Endodermal cell (in vitro differentiated cells): ENCODE results near the gene TBC1D4. TPM values are rescaled to one million over a fixed set of nuclear protein-coding genes. Genes with fewer than 3 reads are reported as not detected.
"Not testable (repeated sequence)": the region's sequence is repeated elsewhere in the genome, so short reads cannot be mapped to it uniquely, and the experiment has no call there.

Source experiments
- DNase-seq: peaks from one replicate; pipeline ENCODE4 v3.0.0-alpha.2; 2017
- H3K27ac ChIP-seq: 2 replicates; pipeline ENCODE4 v1.5.1; 2013; ENCODE audit warnings: mild to moderate bottlenecking, low read depth, low read length, moderate library complexity
- H3K27me3 ChIP-seq: 2 replicates; pipeline ENCODE4 v1.6.1; 2013; ENCODE audit warnings: mild to moderate bottlenecking, low read length, moderate library complexity; ENCODE audit not compliant: insufficient read depth, control insufficient read depth, poor library complexity, severe bottlenecking
- H3K36me3 ChIP-seq: 2 replicates; pipeline ENCODE4 v1.7.0; 2013; ENCODE audit warnings: mild to moderate bottlenecking, low read length, moderate library complexity; ENCODE audit not compliant: control insufficient read depth, insufficient read depth
- H3K4me1 ChIP-seq: one replicate; pipeline ENCODE4 v1.7.0; 2013; ENCODE audit warnings: low read length; ENCODE audit not compliant: control insufficient read depth, insufficient read depth
- H3K4me3 ChIP-seq: 2 replicates; pipeline ENCODE4 v1.5.1; 2013; ENCODE audit warnings: mild to moderate bottlenecking, low read length, moderate library complexity
- H3K9ac ChIP-seq: 2 replicates; pipeline ENCODE4 v1.6.1; 2013; ENCODE audit warnings: mild to moderate bottlenecking, low read length, moderate library complexity; ENCODE audit not compliant: poor library complexity, severe bottlenecking; ENCODE audit errors: extremely low read depth
- H3K9me3 ChIP-seq: 2 replicates; pipeline ENCODE4 v1.6.1; 2013; ENCODE audit warnings: mild to moderate bottlenecking, low read length, moderate library complexity; ENCODE audit not compliant: control insufficient read depth
- H3K27ac Mint-ChIP-seq: 2 replicates; pipeline ENCODE4 v1.8.0; 2020; ENCODE audit warnings: mixed read lengths
- H3K27me3 Mint-ChIP-seq: 2 replicates; pipeline ENCODE4 v1.8.0; 2021; ENCODE audit warnings: mild to moderate bottlenecking, mixed read lengths; ENCODE audit not compliant: insufficient read depth
- H3K36me3 Mint-ChIP-seq: 2 replicates; pipeline ENCODE4 v1.8.0; 2020; ENCODE audit warnings: low read depth, mixed read lengths
- H3K4me1 Mint-ChIP-seq: 2 replicates; pipeline ENCODE4 v1.8.0; 2020; ENCODE audit warnings: mixed read lengths
- H3K4me3 Mint-ChIP-seq: 2 replicates; pipeline ENCODE4 v1.8.0; 2020; ENCODE audit warnings: mild to moderate bottlenecking, moderate library complexity, mixed read lengths
- H3K9me3 Mint-ChIP-seq: 2 replicates; pipeline ENCODE4 v1.8.0; 2020; ENCODE audit warnings: mild to moderate bottlenecking, mixed read lengths
- CTCF ChIP-seq: fragments of 200-600 bp; sonication (generic); conservative IDR thresholded peaks from 2 replicates; pipeline ENCODE4 v1.5.0; 2021; ENCODE audit warnings: antibody characterized with exemption, mild to moderate bottlenecking
- WGBS, 2 experiments: methylation state at CpG; one replicate each; pipeline versions ENCODE4 v1.1.5 to v1.1.7; 2013; ENCODE audit warnings: missing lambda C conversion rate in 2 of 2, mixed read lengths in 1 of 2; ENCODE audit not compliant: insufficient coverage in 1 of 2, insufficient read length in 1 of 2; 5-methylcytosine and 5-hydroxymethylcytosine counted together
- total RNA-seq, 2 donors: library from RNA; stranded (reverse); fragmentation: NEBNext Ultra II Directional in 1 of 2; extraction: Animal tissue kit (Norgen Biotek cat#: 25700) in 1 of 2; gene quantifications; 2 replicates in 1 of 2; 3 replicates in 1 of 2; pipeline ENCODE4 v1.2.1, GENCODE V29; 2021

The TBC1D4 gene
- total RNA-seq, 2 donors from 2014 or later: 3.2 to 4.7 TPM

- no peak for DNase-seq
- H3K9me3 ChIP-seq: no peaks in the 10 kb centered on the region
- H3K27ac ChIP-seq: peak overlapping the region; percentile 72
- no peaks in the 10 kb centered on the region for H3K36me3 ChIP-seq
- H3K27me3 Mint-ChIP-seq: no peaks in the 10 kb centered on the region
- H3K4me1 Mint-ChIP-seq: peaks cover 14% of the 10 kb centered on the region
- H3K27ac Mint-ChIP-seq: no peak overlapping the region
- no peak overlapping the region for H3K4me3 Mint-ChIP-seq
- no peak for TF ChIP-seq CTCF
- 84 to 92% methylated on average over 1 to 2 of the region's 3 CpGs for WGBS, 2 experiments
- no peak overlapping the region for H3K4me3 ChIP-seq
- H3K36me3 Mint-ChIP-seq: no peaks in the 10 kb centered on the region
- no peaks in the 10 kb centered on the region for H3K9me3 Mint-ChIP-seq
- no peaks in the 10 kb centered on the region for H3K4me1 ChIP-seq
- H3K9ac ChIP-seq: no peak overlapping the region
- no peaks in the 10 kb centered on the region for H3K27me3 ChIP-seq
Observed at GRCh38 chr13:75352641-75353327, 129.2 kb downstream of the TBC1D4 start.

GRCh38 chr13:75351538-75351937, 130.4 kb downstream of the TBC1D4 start:
- H3K4me3 ChIP-seq, H3K4me3 Mint-ChIP-seq, H3K27me3 ChIP-seq, H3K36me3 ChIP-seq, H3K9me3 ChIP-seq, H3K4me1 ChIP-seq, H3K27ac ChIP-seq, H3K27ac Mint-ChIP-seq, H3K27me3 Mint-ChIP-seq, DNase-seq, H3K9ac ChIP-seq, H3K9me3 Mint-ChIP-seq, H3K36me3 Mint-ChIP-seq: not testable (repeated sequence)
- H3K4me1 Mint-ChIP-seq: peaks cover 14% of the 10 kb centered on the region
- WGBS, 2 experiments: 97 to 100% methylated on average over 1 to 3 of the region's 3 CpGs

- WGBS, 2 experiments: 87 to 100% methylated on average over 1 of the region's 1 CpG
- no peaks in the 10 kb centered on the region for H3K27me3 ChIP-seq
- H3K36me3 Mint-ChIP-seq: no peaks in the 10 kb centered on the region
- H3K4me3 Mint-ChIP-seq: no peak overlapping the region
- H3K4me1 Mint-ChIP-seq: peaks cover 14% of the 10 kb centered on the region
- no peak overlapping the region for H3K27ac Mint-ChIP-seq
- no peaks in the 10 kb centered on the region for H3K9me3 Mint-ChIP-seq
- H3K9me3 ChIP-seq: no peaks in the 10 kb centered on the region
- H3K36me3 ChIP-seq: no peaks in the 10 kb centered on the region
- no peak overlapping the region for H3K27ac ChIP-seq
- TF ChIP-seq CTCF: no peak
- H3K4me3 ChIP-seq: no peak overlapping the region
- H3K4me1 ChIP-seq: no peaks in the 10 kb centered on the region
- H3K27me3 Mint-ChIP-seq: no peaks in the 10 kb centered on the region
- no peak overlapping the region for H3K9ac ChIP-seq
- DNase-seq: no peak
Observed at GRCh38 chr13:75347925-75348324, 134.0 kb downstream of the TBC1D4 start.

GRCh38 chr13:75347457-75347856, 134.5 kb downstream of the TBC1D4 start:
- no peaks in the 10 kb centered on the region for H3K36me3 Mint-ChIP-seq
- no peak overlapping the region for H3K4me3 Mint-ChIP-seq
- Histone ChIP-seq H3K9ac (no peak overlapping the region), H3K9me3 (no peaks in the 10 kb centered on the region), H3K27ac (no peak overlapping the region), H3K4me3 (no peak overlapping the region), H3K27me3 (no peaks in the 10 kb centered on the region), H3K4me1 (no peaks in the 10 kb centered on the region), H3K36me3 (no peaks in the 10 kb centered on the region)
- peaks cover 14% of the 10 kb centered on the region for H3K4me1 Mint-ChIP-seq
- DNase-seq: no peak
- no peaks in the 10 kb centered on the region for H3K27me3 Mint-ChIP-seq
- TF ChIP-seq CTCF: no peak
- no CpG with 5 or more reads among the region's 1 CpG for WGBS, 2 experiments
- H3K27ac Mint-ChIP-seq: no peak overlapping the region
- H3K9me3 Mint-ChIP-seq: no peaks in the 10 kb centered on the region
